Endothelial cell of umbilical vein (primary cell): Measurements from ENCODE around the gene FAR1. TPM values are rescaled to one million over a fixed set of nuclear protein-coding genes. Genes with fewer than 3 reads are reported as not detected.

Source experiments
- BruUV-seq: library from RNA; stranded (reverse); fragments of 400-500 nt; replicated peaks from 2 replicates; lab custom pipeline; 2021; lab: Mats Ljungman, UMichigan
- CTCF ChIA-PET: fragments of 300-600, 350-600 bp; sonication (Branson Sonifier 250); formaldehyde crosslinking; loops from one replicate; lab custom pipeline; 2021; ENCODE audit warnings: antibody characterized with exemption, inconsistent platforms; lab: Charles Lee
- POLR2A ChIA-PET: fragments of 300-600, 350-600 bp; sonication (Branson Sonifier 250); formaldehyde crosslinking; loops from one replicate; lab custom pipeline; 2021; ENCODE audit warnings: antibody characterized with exemption, inconsistent platforms; lab: Charles Lee
- DNase-seq: peaks from one replicate; pipeline ENCODE4 v3.0.0-alpha.2; 2011; ENCODE audit warnings: low read depth, low spot score
- FAIRE-seq: peaks from 2 replicates; lab custom pipeline; 2011; peaks lifted over from hg19 to GRCh38; lab: Jason Lieb, UNC
- H2AFZ ChIP-seq: 2 replicates; pipeline ENCODE4 v1.6.0; 2012; ENCODE audit warnings: low read depth, low read length, control low read depth, inconsistent platforms
- H3K27ac ChIP-seq: 2 replicates; pipeline ENCODE4 v1.5.1; 2011; ENCODE audit warnings: low read depth, mild to moderate bottlenecking, control low read depth, low read length, moderate library complexity; ENCODE audit not compliant: insufficient read depth
- H3K27me3 ChIP-seq, 2 experiments: 2 replicates each; pipeline versions ENCODE4 v1.6.0 to v1.6.1; 2011; ENCODE audit warnings: low read length in 2 of 2, mixed read lengths in 1 of 2; ENCODE audit not compliant: control insufficient read depth in 2 of 2, insufficient read depth in 2 of 2
- H3K36me3 ChIP-seq, 2 experiments: 2 replicates in 1 of 2; 3 replicates in 1 of 2; pipeline ENCODE4 v1.5.1; 2011; ENCODE audit warnings: low read length in 2 of 2, mild to moderate bottlenecking in 1 of 2, moderate library complexity in 1 of 2; ENCODE audit not compliant: control insufficient read depth in 2 of 2, insufficient read depth in 2 of 2; ENCODE audit errors: extremely low read depth in 1 of 2
- H3K4me1 ChIP-seq: 3 replicates; pipeline ENCODE4 v1.5.1; 2011; ENCODE audit warnings: mild to moderate bottlenecking, low read length; ENCODE audit not compliant: control insufficient read depth, insufficient read depth; ENCODE audit errors: extremely low read depth
- H3K4me2 ChIP-seq: 2 replicates; pipeline ENCODE4 v1.6.1; 2011; ENCODE audit warnings: low read length, control low read depth, mixed read lengths; ENCODE audit not compliant: insufficient read depth
- H3K4me3 ChIP-seq, 3 experiments: fragments of 200-600 bp in 1 of 3; sonication (generic), shearing (Covaris generic) in 1 of 3; replicated peaks in 1 of 3; 2 replicates each; pipeline ENCODE4 v1.5.1; 2011 to 2016; ENCODE audit warnings: control low read depth in 3 of 3, low read length in 3 of 3, mild to moderate bottlenecking in 2 of 3, inconsistent platforms in 1 of 3, low read depth in 1 of 3, moderate library complexity in 1 of 3; ENCODE audit not compliant: insufficient read depth in 1 of 3
- H3K79me2 ChIP-seq: 2 replicates; pipeline ENCODE4 v1.6.0; 2012; ENCODE audit warnings: low read length, inconsistent platforms; ENCODE audit not compliant: control insufficient read depth, insufficient read depth
- H3K9ac ChIP-seq: replicated peaks from 2 replicates; pipeline ENCODE3; 2011; ENCODE audit warnings: low read length, control low read depth; ENCODE audit not compliant: insufficient read depth; ENCODE audit errors: extremely low read depth
- H3K9me1 ChIP-seq: replicated peaks from 3 replicates; pipeline ENCODE4 v1.6.0; 2011; ENCODE audit warnings: mild to moderate bottlenecking, low read length; ENCODE audit not compliant: control insufficient read depth, insufficient read depth; ENCODE audit errors: extremely low read depth
- H3K9me3 ChIP-seq: replicated peaks from 2 replicates; pipeline ENCODE4 v1.5.1; 2012; ENCODE audit warnings: low read length, inconsistent platforms; ENCODE audit not compliant: control insufficient read depth, insufficient read depth
- H4K20me1 ChIP-seq: replicated peaks from 2 replicates; pipeline ENCODE3; 2011; ENCODE audit warnings: mild to moderate bottlenecking, low read length; ENCODE audit not compliant: control insufficient read depth, insufficient read depth; ENCODE audit errors: extremely low read depth
- EZH2 ChIP-seq: IDR thresholded peaks from 2 replicates; pipeline ENCODE4 v1.6.1; 2012; ENCODE audit warnings: borderline replicate concordance, low read depth, mild to moderate bottlenecking, moderate library complexity, low read length, inconsistent platforms; ENCODE audit not compliant: severe bottlenecking
- FOS ChIP-seq: IDR thresholded peaks from 2 replicates; pipeline ENCODE4 v1.6.1; 2011; ENCODE audit warnings: mild to moderate bottlenecking, low read length, moderate library complexity, borderline replicate concordance; ENCODE audit not compliant: insufficient read depth
- GATA2 ChIP-seq: IDR thresholded peaks from 2 replicates; pipeline ENCODE4 v1.7.0; 2011; ENCODE audit warnings: low read depth, mild to moderate bottlenecking, moderate library complexity, mixed read lengths, low read length; ENCODE audit not compliant: insufficient read length, insufficient read depth
- JUN ChIP-seq: IDR thresholded peaks from 2 replicates; pipeline ENCODE4 v1.6.1; 2011; ENCODE audit warnings: borderline replicate concordance, low read depth; ENCODE audit not compliant: insufficient read length, insufficient read depth
- MYC ChIP-seq: IDR thresholded peaks from one replicate; pipeline ENCODE4 v1.6.1; 2011; ENCODE audit warnings: mild to moderate bottlenecking, low read depth, low read length
- POLR2A ChIP-seq: IDR thresholded peaks from 2 replicates; pipeline ENCODE4 v1.6.1; 2012; ENCODE audit warnings: low read depth, mild to moderate bottlenecking, control low read depth, low read length
- POLR2AphosphoS5 ChIP-seq: IDR thresholded peaks from 2 replicates; pipeline ENCODE4 v1.6.1; 2012; ENCODE audit warnings: low read depth, mild to moderate bottlenecking, control low read depth, low read length, moderate library complexity; ENCODE audit not compliant: insufficient read depth
- dilution Hi-C: fragments of 300-500 bp; cut with MboI; formaldehyde crosslinking; loops from one replicate; pipeline ENCODE4 v1.15.0; 2019; ENCODE audit warnings: low sequenced_read_pairs; ENCODE audit not compliant: extremely low pct_ligation_motif_present
- intact Hi-C: fragments of 100-400 bp; cut with micrococcal nuclease; formaldehyde crosslinking; loops from one replicate; pipeline ENCODE4 v1.10.0; 2022
- polyA plus RNA-seq, 4 experiments: library from polyadenylated mRNA; depleted of rRNA in 3 of 4; stranded (reverse) in 3 of 4; unstranded in 1 of 4; fragments of >200 nt; gene quantifications; 2 replicates each; pipeline versions ENCODE4 v1.2.1 to v1.2.3, GENCODE V29; 2011 to 2012; ENCODE audit warnings: missing spikeins in 1 of 4
- total RNA-seq: library from RNA; stranded (reverse); gene quantifications from 2 replicates; pipeline ENCODE4 v1.2.3, GENCODE V29; 2021
- TF ChIP-seq, protein P1 (sequence below), 2 donors: IDR thresholded peaks; 1 replicate in 1 of 2; 2 replicates in 1 of 2; pipeline ENCODE4 v1.5.1; 2011; ENCODE audit warnings: low read length in 2 of 2, mild to moderate bottlenecking in 2 of 2, moderate library complexity in 2 of 2, control low read depth in 1 of 2, inconsistent platforms in 1 of 2, low read depth in 1 of 2; ENCODE audit not compliant: insufficient read depth in 1 of 2; ENCODE audit errors: extremely low read depth in 1 of 2
- TF ChIP-seq, protein P2 (sequence below): IDR thresholded peaks from 2 replicates; pipeline ENCODE4 v1.6.1; 2011; ENCODE audit not compliant: insufficient read depth, insufficient read length

The FAR1 gene
- total and polyA plus RNA-seq, 2 donors (not counting 3 experiments of a cell fraction or from before 2014, with no cell fraction given) = 29.5 to 76.4 TPM

DNA sequence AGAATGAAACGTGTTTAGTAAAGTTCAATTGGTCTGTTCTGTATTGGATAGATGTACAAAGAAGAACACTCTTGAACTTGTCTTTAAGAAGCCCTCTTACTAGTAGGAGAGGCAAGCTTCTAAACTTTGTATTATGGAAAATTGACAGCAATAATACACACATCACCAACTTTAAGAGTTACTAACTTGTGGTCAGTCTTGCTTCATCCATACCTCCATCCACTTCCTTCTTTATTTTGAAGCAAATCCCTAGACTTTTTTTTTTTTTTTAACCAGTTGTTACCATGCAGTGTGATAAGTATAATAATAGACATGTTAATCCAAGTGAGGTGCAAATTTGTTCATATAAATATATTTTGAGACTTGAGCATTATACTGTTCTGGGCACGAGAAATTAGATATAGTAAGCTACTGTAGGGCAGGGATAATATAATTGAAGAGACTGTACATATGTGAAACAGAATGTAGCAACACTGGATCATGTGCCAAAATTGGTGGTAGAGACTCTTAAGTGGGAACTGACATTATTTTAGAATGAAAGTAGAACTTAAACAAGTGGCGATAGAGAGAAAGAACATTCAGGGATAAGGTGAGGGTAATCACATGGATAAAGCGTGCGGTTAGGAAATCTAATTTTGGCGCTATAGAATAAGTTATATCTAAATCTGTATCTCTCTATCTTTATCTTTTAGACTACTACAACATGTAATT lies 6.5 kb downstream of the FAR1 start:
- H3K27me3 ChIP-seq = no peaks in the 10 kb centered on the region
- no peaks in the 10 kb centered on the region for H3K9me3 ChIP-seq
- H3K4me2 ChIP-seq = no peak overlapping the region
- peaks cover 5% of the 10 kb centered on the region for H3K9me1 ChIP-seq
- H3K36me3 ChIP-seq = no peaks in the 10 kb centered on the region
- no peak overlapping the region for H3K9ac ChIP-seq
- H3K4me1 ChIP-seq = peaks cover 8% of the 10 kb centered on the region
- H3K4me3 ChIP-seq = no peak overlapping the region
- no peak overlapping the region for H3K27ac ChIP-seq
- H4K20me1 ChIP-seq = peaks cover 12% of the 10 kb centered on the region
- FAIRE-seq (no peak), DNase-seq (no peak)
- H2AFZ ChIP-seq = no peak overlapping the region
- peaks cover 100% of the 10 kb centered on the region for H3K79me2 ChIP-seq
- intact Hi-C loops (no loop called here), dilution Hi-C loops (no loop called here)
- BruUV-seq = no TSS peak
- no peak for TF ChIP-seq POLR2A
- no peak for TF ChIP-seq GATA2
- no peak for TF ChIP-seq POLR2AphosphoS5
- TF ChIP-seq FOS = no peak
- TF ChIP-seq EZH2 = no peak
- no peak for TF ChIP-seq JUN
- TF ChIP-seq, protein P1, sequence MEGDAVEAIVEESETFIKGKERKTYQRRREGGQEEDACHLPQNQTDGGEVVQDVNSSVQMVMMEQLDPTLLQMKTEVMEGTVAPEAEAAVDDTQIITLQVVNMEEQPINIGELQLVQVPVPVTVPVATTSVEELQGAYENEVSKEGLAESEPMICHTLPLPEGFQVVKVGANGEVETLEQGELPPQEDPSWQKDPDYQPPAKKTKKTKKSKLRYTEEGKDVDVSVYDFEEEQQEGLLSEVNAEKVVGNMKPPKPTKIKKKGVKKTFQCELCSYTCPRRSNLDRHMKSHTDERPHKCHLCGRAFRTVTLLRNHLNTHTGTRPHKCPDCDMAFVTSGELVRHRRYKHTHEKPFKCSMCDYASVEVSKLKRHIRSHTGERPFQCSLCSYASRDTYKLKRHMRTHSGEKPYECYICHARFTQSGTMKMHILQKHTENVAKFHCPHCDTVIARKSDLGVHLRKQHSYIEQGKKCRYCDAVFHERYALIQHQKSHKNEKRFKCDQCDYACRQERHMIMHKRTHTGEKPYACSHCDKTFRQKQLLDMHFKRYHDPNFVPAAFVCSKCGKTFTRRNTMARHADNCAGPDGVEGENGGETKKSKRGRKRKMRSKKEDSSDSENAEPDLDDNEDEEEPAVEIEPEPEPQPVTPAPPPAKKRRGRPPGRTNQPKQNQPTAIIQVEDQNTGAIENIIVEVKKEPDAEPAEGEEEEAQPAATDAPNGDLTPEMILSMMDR (IDR thresholded peaks at IDR 0.05; ENCODE audit: extremely low read depth in 1 of 2, insufficient read depth in 1 of 2, low read depth in 1 of 2, low read length in 2 of 2) = no peak
- TF ChIP-seq, protein P2, sequence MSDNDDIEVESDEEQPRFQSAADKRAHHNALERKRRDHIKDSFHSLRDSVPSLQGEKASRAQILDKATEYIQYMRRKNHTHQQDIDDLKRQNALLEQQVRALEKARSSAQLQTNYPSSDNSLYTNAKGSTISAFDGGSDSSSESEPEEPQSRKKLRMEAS = no peak
- no peak for TF ChIP-seq MYC
- POLR2A ChIA-PET = interaction anchor here (0.7 kb wide), 1 partner anchor 843 kb away, joined by 3 read pairs; no protein-coding TSS in a partner anchor
- CTCF ChIA-PET = interaction anchor here (1.5 kb wide), 1 partner anchor 9 kb away, joined by 4 read pairs; no protein-coding TSS in a partner anchor
